Endodermal cell (in vitro differentiated cells): ENCODE data around the gene TRDN. TPM values are rescaled to one million over a fixed set of nuclear protein-coding genes. Genes with fewer than 3 reads are reported as not detected.
A peak's percentile ranks its signal among the peaks of the same experiment; 100 is the strongest.

Experiments
- DNase-seq: peaks from one replicate; pipeline ENCODE4 v3.0.0-alpha.2; 2017
- H3K27ac ChIP-seq: 2 replicates; pipeline ENCODE4 v1.5.1; 2013; ENCODE audit warnings: mild to moderate bottlenecking, low read depth, low read length, moderate library complexity
- H3K27me3 ChIP-seq: 2 replicates; pipeline ENCODE4 v1.6.1; 2013; ENCODE audit warnings: mild to moderate bottlenecking, low read length, moderate library complexity; ENCODE audit not compliant: insufficient read depth, control insufficient read depth, poor library complexity, severe bottlenecking
- H3K36me3 ChIP-seq: 2 replicates; pipeline ENCODE4 v1.7.0; 2013; ENCODE audit warnings: mild to moderate bottlenecking, low read length, moderate library complexity; ENCODE audit not compliant: control insufficient read depth, insufficient read depth
- H3K4me1 ChIP-seq: one replicate; pipeline ENCODE4 v1.7.0; 2013; ENCODE audit warnings: low read length; ENCODE audit not compliant: control insufficient read depth, insufficient read depth
- H3K4me3 ChIP-seq: 2 replicates; pipeline ENCODE4 v1.5.1; 2013; ENCODE audit warnings: mild to moderate bottlenecking, low read length, moderate library complexity
- H3K9ac ChIP-seq: 2 replicates; pipeline ENCODE4 v1.6.1; 2013; ENCODE audit warnings: mild to moderate bottlenecking, low read length, moderate library complexity; ENCODE audit not compliant: poor library complexity, severe bottlenecking; ENCODE audit errors: extremely low read depth
- H3K9me3 ChIP-seq: 2 replicates; pipeline ENCODE4 v1.6.1; 2013; ENCODE audit warnings: mild to moderate bottlenecking, low read length, moderate library complexity; ENCODE audit not compliant: control insufficient read depth
- H3K27ac Mint-ChIP-seq: 2 replicates; pipeline ENCODE4 v1.8.0; 2020; ENCODE audit warnings: mixed read lengths
- H3K27me3 Mint-ChIP-seq: 2 replicates; pipeline ENCODE4 v1.8.0; 2021; ENCODE audit warnings: mild to moderate bottlenecking, mixed read lengths; ENCODE audit not compliant: insufficient read depth
- H3K36me3 Mint-ChIP-seq: 2 replicates; pipeline ENCODE4 v1.8.0; 2020; ENCODE audit warnings: low read depth, mixed read lengths
- H3K4me1 Mint-ChIP-seq: 2 replicates; pipeline ENCODE4 v1.8.0; 2020; ENCODE audit warnings: mixed read lengths
- H3K4me3 Mint-ChIP-seq: 2 replicates; pipeline ENCODE4 v1.8.0; 2020; ENCODE audit warnings: mild to moderate bottlenecking, moderate library complexity, mixed read lengths
- H3K9me3 Mint-ChIP-seq: 2 replicates; pipeline ENCODE4 v1.8.0; 2020; ENCODE audit warnings: mild to moderate bottlenecking, mixed read lengths
- WGBS, 2 experiments: methylation state at CpG; one replicate each; pipeline versions ENCODE4 v1.1.5 to v1.1.7; 2013; ENCODE audit warnings: missing lambda C conversion rate in 2 of 2, mixed read lengths in 1 of 2; ENCODE audit not compliant: insufficient coverage in 1 of 2, insufficient read length in 1 of 2; 5-methylcytosine and 5-hydroxymethylcytosine counted together
- total RNA-seq, 2 donors: library from RNA; stranded (reverse); fragmentation: NEBNext Ultra II Directional in 1 of 2; extraction: Animal tissue kit (Norgen Biotek cat#: 25700) in 1 of 2; gene quantifications; 2 replicates in 1 of 2; 3 replicates in 1 of 2; pipeline ENCODE4 v1.2.1, GENCODE V29; 2021
- TF ChIP-seq, protein P1 (sequence below): fragments of 200-600 bp; sonication (generic); conservative IDR thresholded peaks from 2 replicates; pipeline ENCODE4 v1.5.0; 2021; ENCODE audit warnings: antibody characterized with exemption, mild to moderate bottlenecking

The TRDN gene
- total RNA-seq, 2 donors from 2014 or later, result 74.4 to 136 TPM

DNA sequence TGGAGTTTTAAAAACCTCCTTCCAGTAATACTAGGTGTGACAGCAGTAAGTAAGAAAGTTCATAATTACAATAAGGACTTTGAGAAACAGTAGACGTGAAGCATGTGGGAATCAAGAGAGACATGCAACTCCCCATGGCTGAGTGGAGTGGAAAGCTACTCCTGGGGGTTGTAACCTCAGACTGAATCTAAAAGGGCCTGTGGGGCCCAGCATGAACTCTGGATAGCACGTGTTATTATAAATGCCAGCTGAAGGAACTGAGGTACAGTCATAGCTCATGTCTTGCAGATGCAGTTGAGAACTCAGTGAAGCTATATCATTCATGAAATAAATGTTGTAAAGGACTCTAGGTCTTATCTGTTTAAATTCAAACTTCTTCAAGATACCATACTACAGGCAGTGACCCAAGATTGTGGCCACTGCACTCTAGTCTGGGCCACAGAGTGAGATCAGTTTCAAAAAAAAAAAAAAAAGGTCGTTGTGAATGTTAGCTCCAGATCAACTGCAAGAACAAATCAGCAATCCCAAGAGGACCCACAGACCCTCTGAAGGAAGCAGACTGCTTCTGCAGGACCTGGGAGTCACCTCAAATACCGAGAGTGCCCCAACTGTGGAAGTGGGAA is 189.3 kb downstream of the TRDN start:
- H3K9me3 ChIP-seq, result peaks cover 40% of the 10 kb centered on the region
- Mint-ChIP-seq H3K4me3 (no peak overlapping the region), H3K36me3 (peaks cover 19% of the 10 kb centered on the region), H3K27ac (no peak overlapping the region), H3K4me1 (peaks cover 4% of the 10 kb centered on the region), H3K27me3 (peaks cover 2% of the 10 kb centered on the region), H3K9me3 (peaks cover 44% of the 10 kb centered on the region)
- 76 to 89% methylated on average over 2 to 4 of the region's 4 CpGs for WGBS, 2 experiments
- TF ChIP-seq, protein P1, sequence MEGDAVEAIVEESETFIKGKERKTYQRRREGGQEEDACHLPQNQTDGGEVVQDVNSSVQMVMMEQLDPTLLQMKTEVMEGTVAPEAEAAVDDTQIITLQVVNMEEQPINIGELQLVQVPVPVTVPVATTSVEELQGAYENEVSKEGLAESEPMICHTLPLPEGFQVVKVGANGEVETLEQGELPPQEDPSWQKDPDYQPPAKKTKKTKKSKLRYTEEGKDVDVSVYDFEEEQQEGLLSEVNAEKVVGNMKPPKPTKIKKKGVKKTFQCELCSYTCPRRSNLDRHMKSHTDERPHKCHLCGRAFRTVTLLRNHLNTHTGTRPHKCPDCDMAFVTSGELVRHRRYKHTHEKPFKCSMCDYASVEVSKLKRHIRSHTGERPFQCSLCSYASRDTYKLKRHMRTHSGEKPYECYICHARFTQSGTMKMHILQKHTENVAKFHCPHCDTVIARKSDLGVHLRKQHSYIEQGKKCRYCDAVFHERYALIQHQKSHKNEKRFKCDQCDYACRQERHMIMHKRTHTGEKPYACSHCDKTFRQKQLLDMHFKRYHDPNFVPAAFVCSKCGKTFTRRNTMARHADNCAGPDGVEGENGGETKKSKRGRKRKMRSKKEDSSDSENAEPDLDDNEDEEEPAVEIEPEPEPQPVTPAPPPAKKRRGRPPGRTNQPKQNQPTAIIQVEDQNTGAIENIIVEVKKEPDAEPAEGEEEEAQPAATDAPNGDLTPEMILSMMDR, result no peak
- H3K36me3 ChIP-seq, result no peaks in the 10 kb centered on the region
- no peaks in the 10 kb centered on the region for H3K4me1 ChIP-seq
- no peak for DNase-seq
- peak overlapping the region; percentile 36 for H3K4me3 ChIP-seq
- no peaks in the 10 kb centered on the region for H3K27me3 ChIP-seq
- no peak overlapping the region for H3K27ac ChIP-seq
- H3K9ac ChIP-seq, result no peak overlapping the region

DNA sequence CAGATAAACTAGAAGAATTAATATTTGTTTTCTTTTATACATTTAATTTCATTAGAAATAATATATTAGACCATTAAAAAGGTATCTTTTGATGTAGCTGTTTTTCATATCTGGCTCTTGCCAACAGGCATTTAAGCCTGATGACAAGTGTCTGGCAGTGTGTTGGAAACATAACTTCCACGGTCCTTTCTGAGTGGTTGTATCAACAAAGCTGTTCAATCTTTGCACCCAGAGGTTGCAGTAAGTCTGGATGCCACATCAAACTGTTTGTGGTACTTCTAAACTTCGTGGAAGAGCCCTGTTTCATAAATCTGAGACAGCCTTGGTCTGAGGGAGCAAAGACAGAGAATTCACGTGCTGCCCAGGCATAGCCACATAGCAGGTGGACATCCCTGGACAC is 197.4 kb downstream of the TRDN start:
- Mint-ChIP-seq H3K27ac (no peak overlapping the region), H3K4me1 (peaks cover 11% of the 10 kb centered on the region), H3K4me3 (no peak overlapping the region), H3K9me3 (peaks cover 8% of the 10 kb centered on the region), H3K36me3 (no peaks in the 10 kb centered on the region), H3K27me3 (peaks cover 36% of the 10 kb centered on the region)
- Histone ChIP-seq H3K9ac (no peak overlapping the region), H3K9me3 (peaks cover 11% of the 10 kb centered on the region), H3K4me1 (peaks cover 7% of the 10 kb centered on the region), H3K27me3 (no peaks in the 10 kb centered on the region), H3K27ac (no peak overlapping the region), H3K36me3 (no peaks in the 10 kb centered on the region), H3K4me3 (no peak overlapping the region)
- no peak for DNase-seq
- TF ChIP-seq, protein P1, result no peak
- WGBS, 2 experiments, result 79 to 90% methylated on average over 2 to 3 of the region's 3 CpGs

DNA sequence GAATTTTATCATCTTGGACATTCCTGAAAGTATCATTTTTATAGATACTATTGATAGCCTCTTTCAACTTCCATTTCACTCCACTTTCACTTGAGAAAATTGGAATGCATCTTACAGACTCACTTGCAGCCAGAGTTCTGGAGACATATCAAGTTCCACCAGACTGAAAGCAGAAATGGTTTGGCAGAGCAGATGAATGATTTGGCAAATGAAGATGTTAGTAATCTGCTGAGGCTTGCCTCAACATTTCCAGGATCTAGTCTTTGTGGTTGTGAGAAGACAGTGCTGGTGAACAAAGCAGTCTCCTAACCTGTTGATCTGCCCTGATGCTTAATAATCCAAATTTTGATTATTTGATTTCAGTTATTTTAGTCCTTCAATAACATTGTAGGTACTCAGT is 202.6 kb downstream of the TRDN start:
- Mint-ChIP-seq H3K4me1 (peaks cover 11% of the 10 kb centered on the region), H3K9me3 (no peaks in the 10 kb centered on the region), H3K4me3 (no peak overlapping the region), H3K36me3 (no peaks in the 10 kb centered on the region), H3K27ac (no peak overlapping the region), H3K27me3 (peaks cover 25% of the 10 kb centered on the region)
- TF ChIP-seq, protein P1, result no peak
- Histone ChIP-seq H3K27ac (no peak overlapping the region), H3K4me3 (no peak overlapping the region), H3K4me1 (peaks cover 7% of the 10 kb centered on the region), H3K36me3 (no peaks in the 10 kb centered on the region), H3K9ac (no peak overlapping the region), H3K27me3 (no peaks in the 10 kb centered on the region), H3K9me3 (no peaks in the 10 kb centered on the region)
- DNase-seq, result no peak
